ENCODE measurements around the gene MON2.
"Not testable (repeated sequence)": the region's sequence is repeated elsewhere in the genome, so short reads cannot be mapped to it uniquely, and the experiment has no call there.

MON2 gene

GRCh38 chr12:62466594-62467491 is at the start of gene MON2:
Gene MON2, plus strand, starts transcription at chr12:62466826. Its CDS starts 382 bp downstream, at chr12:62467208.
- Mint-ChIP-seq H3K4me1 (peaks cover 15% of the 10 kb centered on the region), H3K27me3 (no peaks in the 10 kb centered on the region), H3K9me3 (peaks cover 6% of the 10 kb centered on the region), H3K36me3 (no peaks in the 10 kb centered on the region), H3K4me3 (peak within 1 kb of the TSS; percentile 91), H3K27ac (peak within 1 kb of the TSS; percentile 89)
- peak; percentile 100 for ATAC-seq

- Mint-ChIP-seq H3K4me1 (no peaks in the 10 kb centered on the region), H3K9me3 (peaks cover 30% of the 10 kb centered on the region), H3K27ac (no peak overlapping the region), H3K4me3 (no peak overlapping the region), H3K27me3 (peaks cover 20% of the 10 kb centered on the region), H3K36me3 (no peaks in the 10 kb centered on the region)
- ATAC-seq: no peak
Measured at GRCh38 chr12:62426089-62426488, 40.5 kb upstream of the MON2 start.

GRCh38 chr12:62429457-62429856 is 37.2 kb upstream of the MON2 start:
- peaks cover 3% of the 10 kb centered on the region for H3K4me1 Mint-ChIP-seq
- peaks cover 12% of the 10 kb centered on the region for H3K9me3 Mint-ChIP-seq
- H3K27ac Mint-ChIP-seq: no peak overlapping the region
- no peaks in the 10 kb centered on the region for H3K36me3 Mint-ChIP-seq
- peaks cover 45% of the 10 kb centered on the region for H3K27me3 Mint-ChIP-seq
- ATAC-seq: no peak
- H3K4me3 Mint-ChIP-seq: no peak overlapping the region

- Mint-ChIP-seq H3K9me3 (no peaks in the 10 kb centered on the region), H3K36me3 (no peaks in the 10 kb centered on the region), H3K27me3 (peaks cover 62% of the 10 kb centered on the region), H3K27ac (peak overlapping the region; percentile 59), H3K4me3 (peak overlapping the region; percentile 78), H3K4me1 (peaks cover 25% of the 10 kb centered on the region)
- ATAC-seq: no peak
Measured at GRCh38 chr12:62434494-62435302, 31.9 kb upstream of the MON2 start.

- Mint-ChIP-seq H3K4me3 (peak overlapping the region; percentile 78), H3K4me1 (peaks cover 25% of the 10 kb centered on the region), H3K36me3 (no peaks in the 10 kb centered on the region), H3K27ac (peak overlapping the region; percentile 59), H3K9me3 (no peaks in the 10 kb centered on the region), H3K27me3 (peaks cover 54% of the 10 kb centered on the region)
- peak; percentile 80 for ATAC-seq
Measured at GRCh38 chr12:62435303-62436163, 31.1 kb upstream of the MON2 start.

- peaks cover 2% of the 10 kb centered on the region for H3K9me3 Mint-ChIP-seq
- H3K27ac Mint-ChIP-seq: peak overlapping the region; percentile 59
- H3K4me1 Mint-ChIP-seq: peaks cover 25% of the 10 kb centered on the region
- peaks cover 48% of the 10 kb centered on the region for H3K27me3 Mint-ChIP-seq
- no peaks in the 10 kb centered on the region for H3K36me3 Mint-ChIP-seq
- no peak for ATAC-seq
- H3K4me3 Mint-ChIP-seq: peak overlapping the region; percentile 78
Measured at GRCh38 chr12:62436164-62436503, 30.5 kb upstream of the MON2 start.

- peaks cover 31% of the 10 kb centered on the region for H3K27me3 Mint-ChIP-seq
- H3K9me3 Mint-ChIP-seq: peaks cover 19% of the 10 kb centered on the region
- peaks cover 6% of the 10 kb centered on the region for H3K36me3 Mint-ChIP-seq
- ATAC-seq: no peak
- no peak overlapping the region for H3K4me3 Mint-ChIP-seq
- peaks cover 25% of the 10 kb centered on the region for H3K4me1 Mint-ChIP-seq
- no peak overlapping the region for H3K27ac Mint-ChIP-seq
Measured at GRCh38 chr12:62438098-62438692, 28.4 kb upstream of the MON2 start.

- H3K36me3 Mint-ChIP-seq: peaks cover 6% of the 10 kb centered on the region
- H3K27ac Mint-ChIP-seq: no peak overlapping the region
- ATAC-seq: no peak
- no peaks in the 10 kb centered on the region for H3K27me3 Mint-ChIP-seq
- H3K9me3 Mint-ChIP-seq: peaks cover 17% of the 10 kb centered on the region
- H3K4me1 Mint-ChIP-seq: no peaks in the 10 kb centered on the region
- no peak overlapping the region for H3K4me3 Mint-ChIP-seq
Measured at GRCh38 chr12:62446754-62447452, 19.7 kb upstream of the MON2 start.

GRCh38 chr12:62448436-62448835 is 18.2 kb upstream of the MON2 start:
- ATAC-seq: no peak
- H3K4me1 Mint-ChIP-seq: no peaks in the 10 kb centered on the region
- H3K36me3 Mint-ChIP-seq: no peaks in the 10 kb centered on the region
- H3K27me3 Mint-ChIP-seq: no peaks in the 10 kb centered on the region
- no peak overlapping the region for H3K27ac Mint-ChIP-seq
- H3K4me3 Mint-ChIP-seq: no peak overlapping the region
- peaks cover 6% of the 10 kb centered on the region for H3K9me3 Mint-ChIP-seq

- not testable (repeated sequence) for H3K27me3 Mint-ChIP-seq, ATAC-seq, H3K4me1 Mint-ChIP-seq, H3K4me3 Mint-ChIP-seq, H3K27ac Mint-ChIP-seq, H3K36me3 Mint-ChIP-seq
- H3K9me3 Mint-ChIP-seq: peaks cover 10% of the 10 kb centered on the region
Measured at GRCh38 chr12:62455429-62455828, 11.2 kb upstream of the MON2 start.

- peaks cover 15% of the 10 kb centered on the region for H3K9me3 Mint-ChIP-seq
- H3K4me3 Mint-ChIP-seq: no peak overlapping the region
- peaks cover 8% of the 10 kb centered on the region for H3K27me3 Mint-ChIP-seq
- H3K4me1 Mint-ChIP-seq: no peaks in the 10 kb centered on the region
- ATAC-seq: no peak
- H3K27ac Mint-ChIP-seq: no peak overlapping the region
- no peaks in the 10 kb centered on the region for H3K36me3 Mint-ChIP-seq
Measured at GRCh38 chr12:62458626-62459025, 8.0 kb upstream of the MON2 start.

- Mint-ChIP-seq H3K4me3 (no peak overlapping the region), H3K4me1 (no peaks in the 10 kb centered on the region), H3K27me3 (peaks cover 8% of the 10 kb centered on the region), H3K9me3 (peaks cover 16% of the 10 kb centered on the region), H3K27ac (no peak overlapping the region), H3K36me3 (no peaks in the 10 kb centered on the region)
- ATAC-seq: no peak
Measured at GRCh38 chr12:62459976-62460375, 6.7 kb upstream of the MON2 start.

GRCh38 chr12:62461171-62461837 is 5.3 kb upstream of the MON2 start:
- ATAC-seq, H3K9me3 Mint-ChIP-seq, H3K36me3 Mint-ChIP-seq, H3K27ac Mint-ChIP-seq, H3K4me1 Mint-ChIP-seq, H3K4me3 Mint-ChIP-seq, H3K27me3 Mint-ChIP-seq: not testable (repeated sequence)

- not testable (repeated sequence) for H3K27me3 Mint-ChIP-seq, H3K27ac Mint-ChIP-seq
Measured at GRCh38 chr12:62463252-62463651, 3.4 kb upstream of the MON2 start.

More at GRCh38 chr12:62463252-62463651, 3.4 kb upstream of the MON2 start:
- not testable (repeated sequence) for H3K36me3 Mint-ChIP-seq, H3K4me3 Mint-ChIP-seq, ATAC-seq, H3K9me3 Mint-ChIP-seq
- H3K4me1 Mint-ChIP-seq: peaks cover 15% of the 10 kb centered on the region
